ENCODE measurements around the gene MYO9B.
A peak's percentile ranks its signal among the peaks of the same experiment; 100 is the strongest.

MYO9B gene

GRCh38 chr19:17075035-17075863 lies at the start of gene MYO9B, which contains the start of gene HAUS8:
MYO9B (plus strand) TSS chr19:17075777; CDS start chr19:17101718, 25,941 bp downstream.
HAUS8 (minus strand) TSS chr19:17075452; CDS start chr19:17075422, 30 bp downstream.
- FAIRE-seq (peak; percentile 93), DNase-seq (ENCODE audit: extremely low spot score, insufficient read length, low read depth) (peak; percentile 92)

GRCh38 chr19:17025991-17026658 lies 49.5 kb upstream of the MYO9B start:
- no peak for FAIRE-seq
- DNase-seq (ENCODE audit: extremely low spot score, insufficient read length, low read depth): no peak

- FAIRE-seq (no peak), DNase-seq (ENCODE audit: extremely low spot score, insufficient read length, low read depth) (no peak)
Observed at GRCh38 chr19:17026706-17027534, 48.7 kb upstream of the MYO9B start, which contains the start of gene CPAMD8. CPAMD8 (minus strand) TSS chr19:17026810; CDS start chr19:17026642, 168 bp downstream.

- DNase-seq (ENCODE audit: extremely low spot score, insufficient read length, low read depth) (no peak), FAIRE-seq (no peak)
Observed at GRCh38 chr19:17027535-17027975, 48.0 kb upstream of the MYO9B start.

- FAIRE-seq (no peak), DNase-seq (ENCODE audit: extremely low spot score, insufficient read length, low read depth) (no peak)
Observed at GRCh38 chr19:17031741-17032140, 43.8 kb upstream of the MYO9B start.

- DNase-seq (ENCODE audit: extremely low spot score, insufficient read length, low read depth) (no peak), FAIRE-seq (no peak)
Observed at GRCh38 chr19:17035842-17036424, 39.6 kb upstream of the MYO9B start.

GRCh38 chr19:17036640-17037039 lies 38.9 kb upstream of the MYO9B start:
- no peak for FAIRE-seq

GRCh38 chr19:17037184-17037583 lies 38.4 kb upstream of the MYO9B start:
- DNase-seq (ENCODE audit: extremely low spot score, insufficient read length, low read depth): no peak
- FAIRE-seq: no peak

More at GRCh38 chr19:17036640-17037039, 38.9 kb upstream of the MYO9B start:
- DNase-seq (ENCODE audit: extremely low spot score, insufficient read length, low read depth): no peak

GRCh38 chr19:17037966-17038500 lies 37.5 kb upstream of the MYO9B start:
- no peak for DNase-seq (ENCODE audit: extremely low spot score, insufficient read length, low read depth)
- FAIRE-seq: no peak

- no peak for FAIRE-seq
- DNase-seq (ENCODE audit: extremely low spot score, insufficient read length, low read depth): no peak
Observed at GRCh38 chr19:17041976-17042375, 33.6 kb upstream of the MYO9B start.

- DNase-seq (ENCODE audit: extremely low spot score, insufficient read length, low read depth) (no peak), FAIRE-seq (no peak)
Observed at GRCh38 chr19:17043744-17044143, 31.8 kb upstream of the MYO9B start.

- DNase-seq (ENCODE audit: extremely low spot score, insufficient read length, low read depth): no peak
- no peak for FAIRE-seq
Observed at GRCh38 chr19:17045907-17046502, 29.6 kb upstream of the MYO9B start.

GRCh38 chr19:17048885-17049453 lies 26.6 kb upstream of the MYO9B start:
- no peak for FAIRE-seq
- no peak for DNase-seq (ENCODE audit: extremely low spot score, insufficient read length, low read depth)

- FAIRE-seq: no peak
- no peak for DNase-seq (ENCODE audit: extremely low spot score, insufficient read length, low read depth)
Observed at GRCh38 chr19:17049711-17050280, 25.8 kb upstream of the MYO9B start.

- FAIRE-seq (peak; percentile 53), DNase-seq (ENCODE audit: extremely low spot score, insufficient read length, low read depth) (no peak)
Observed at GRCh38 chr19:17052439-17052838, 23.1 kb upstream of the MYO9B start.

GRCh38 chr19:17054746-17055145 lies 20.8 kb upstream of the MYO9B start:
- DNase-seq (ENCODE audit: extremely low spot score, insufficient read length, low read depth) (no peak), FAIRE-seq (no peak)

- DNase-seq (ENCODE audit: extremely low spot score, insufficient read length, low read depth) (no peak), FAIRE-seq (no peak)
Observed at GRCh38 chr19:17055636-17056035, 19.9 kb upstream of the MYO9B start.

- no peak for FAIRE-seq
Observed at GRCh38 chr19:17058236-17058635, 17.3 kb upstream of the MYO9B start.

GRCh38 chr19:17060802-17061201 lies 14.8 kb upstream of the MYO9B start:
- DNase-seq (ENCODE audit: extremely low spot score, insufficient read length, low read depth) (no peak), FAIRE-seq (no peak)

More at GRCh38 chr19:17058236-17058635, 17.3 kb upstream of the MYO9B start:
- DNase-seq (ENCODE audit: extremely low spot score, insufficient read length, low read depth): no peak
